K562 (cell line): ENCODE measurements around the gene CPLX1. TPM values are rescaled to one million over a fixed set of nuclear protein-coding genes. Genes with fewer than 3 reads are reported as not detected.

Experiments used
- ATAC-seq: fragments of 200-7000 bp; cut with Tn5 transposase; 3 replicates; pipeline ENCODE4 v1.9.1; 2020; ENCODE audit warnings: moderate library complexity
- BruUV-seq: library from RNA; stranded (reverse); fragments of 400-500 nt; replicated peaks from 2 replicates; lab custom pipeline; 2021; lab: Mats Ljungman, UMichigan
- CTCF ChIA-PET: fragments of 300-600 bp; formaldehyde crosslinking; extraction: SDS; loops from one replicate; lab custom pipeline; 2021; ENCODE audit warnings: low intra/inter-chr PET ratio; lab: Yijun Ruan, JAX
- POLR2A ChIA-PET: fragments of 300-600, 350-650 bp; sonication (Branson Sonifier 250); formaldehyde crosslinking; extraction: SDS; loops from one replicate; lab custom pipeline; 2021; ENCODE audit warnings: antibody characterized with exemption, inconsistent platforms; lab: Yijun Ruan, JAX
- DNase-seq, 4 experiments: peaks; one replicate each; pipeline versions ENCODE4 v3.0.0 to v3.0.0-alpha.2; 2011 to 2018; ENCODE audit warnings: low spot score in 3 of 4, mixed read lengths in 3 of 4; ENCODE audit errors: extremely low read depth in 1 of 4
- FAIRE-seq: peaks from 2 replicates; lab custom pipeline; 2011; peaks lifted over from hg19 to GRCh38; lab: Jason Lieb, UNC
- H2AFZ ChIP-seq: 2 replicates; pipeline ENCODE4 v1.6.0; 2011; ENCODE audit warnings: low read depth, low read length, control low read depth, inconsistent platforms
- H3K27ac ChIP-seq: fragments of 200-600 bp; 3 replicates; pipeline ENCODE4 v1.8.0; 2011; ENCODE audit warnings: low read depth, mild to moderate bottlenecking, control low read depth, inconsistent platforms, low read length, moderate library complexity, mixed read lengths; ENCODE audit errors: extremely low read depth
- H3K27me3 ChIP-seq, 2 experiments: fragments of 300-600 bp in 1 of 2; 2 replicates in 1 of 2; 3 replicates in 1 of 2; pipeline versions ENCODE4 v1.6.0 to v1.8.0; 2011; ENCODE audit warnings: inconsistent platforms in 2 of 2, low read length in 2 of 2, mild to moderate bottlenecking in 1 of 2, mixed read lengths in 1 of 2, moderate library complexity in 1 of 2; ENCODE audit not compliant: control insufficient read depth in 2 of 2, insufficient read depth in 2 of 2
- H3K36me3 ChIP-seq: fragments of 300-600 bp; 3 replicates; pipeline ENCODE4 v1.8.0; 2011; ENCODE audit warnings: mild to moderate bottlenecking, low read length, inconsistent platforms; ENCODE audit not compliant: control insufficient read depth, insufficient read depth
- H3K4me1 ChIP-seq, 2 experiments: fragments of 200-600 bp in 1 of 2; replicated peaks in 1 of 2; 2 replicates in 1 of 2; 3 replicates in 1 of 2; pipeline versions ENCODE4 v1.5.1 to v1.8.0; 2011; ENCODE audit warnings: inconsistent platforms in 2 of 2, low read length in 2 of 2, mild to moderate bottlenecking in 1 of 2, mixed read lengths in 1 of 2, moderate library complexity in 1 of 2; ENCODE audit not compliant: control insufficient read depth in 2 of 2, insufficient read depth in 2 of 2
- H3K4me2 ChIP-seq: 2 replicates; pipeline ENCODE4 v1.6.1; 2011; ENCODE audit warnings: low read length, control low read depth, inconsistent platforms, mixed read lengths; ENCODE audit not compliant: insufficient read depth
- H3K4me3 ChIP-seq: fragments of 200-600 bp; sonication (generic), shearing (Covaris generic); 2 replicates; pipeline ENCODE4 v1.5.1; 2016; ENCODE audit warnings: control low read depth, inconsistent platforms
- H3K79me2 ChIP-seq: fragments of 200-600 bp; 3 replicates; pipeline ENCODE4 v1.8.0; 2011; ENCODE audit warnings: low read length, inconsistent platforms; ENCODE audit not compliant: control insufficient read depth, insufficient read depth
- H3K9ac ChIP-seq, 2 experiments: 2 replicates each; pipeline versions ENCODE4 v1.6.0 to v1.6.1; 2011; ENCODE audit warnings: low read depth in 2 of 2, low read length in 2 of 2, control low read depth in 1 of 2, inconsistent platforms in 1 of 2, mild to moderate bottlenecking in 1 of 2, mixed read lengths in 1 of 2; ENCODE audit not compliant: insufficient read depth in 1 of 2
- H3K9me1 ChIP-seq: one replicate; pipeline ENCODE4 v1.6.0; 2011; ENCODE audit warnings: inconsistent platforms, mild to moderate bottlenecking, low read length, moderate library complexity; ENCODE audit not compliant: control insufficient read depth, insufficient read depth
- H3K9me3 ChIP-seq: replicated peaks from 2 replicates; pipeline ENCODE4 v1.5.1; 2011; ENCODE audit warnings: low read depth, low read length, inconsistent platforms; ENCODE audit not compliant: control insufficient read depth, insufficient read depth
- H4K20me1 ChIP-seq: replicated peaks from 2 replicates; pipeline ENCODE4 v1.6.1; 2011; ENCODE audit warnings: low read length, inconsistent platforms, mixed read lengths; ENCODE audit not compliant: control insufficient read depth, insufficient read depth
- CREB1 ChIP-seq, 2 experiments: sonication (generic) in 1 of 2; formaldehyde crosslinking in 1 of 2; IDR thresholded peaks; 2 replicates each; pipeline versions ENCODE4 v1.6.1 to v1.8.0; 2012 to 2022; ENCODE audit warnings: inconsistent platforms in 1 of 2, mild to moderate bottlenecking in 1 of 2, missing genetic modification reagents in 1 of 2, moderate library complexity in 1 of 2
- NFRKB ChIP-seq: fragments of 450-650 bp; IDR thresholded peaks from 2 replicates; pipeline ENCODE4 v1.6.1; 2016; ENCODE audit warnings: low read depth
- SAP30 ChIP-seq: fragments of 200-600 bp; sonication (generic); IDR thresholded peaks from 2 replicates; pipeline ENCODE4 v1.6.1; 2012; ENCODE audit warnings: borderline replicate concordance, low read depth, mild to moderate bottlenecking, moderate library complexity, low read length, control low read depth, inconsistent platforms; ENCODE audit not compliant: insufficient read depth, poor library complexity, severe bottlenecking
- ZNF347 ChIP-seq: fragments of 450-650 bp; formaldehyde crosslinking; IDR thresholded peaks from 2 replicates; pipeline ENCODE4 v1.4.0; 2020; ENCODE audit warnings: low read depth, mild to moderate bottlenecking, moderate library complexity
- ZNF707 ChIP-seq: fragments of 250-450 bp; sonication (Bioruptor Pico); conservative IDR thresholded peaks from 2 replicates; pipeline ENCODE4 v1.8.0; 2022; ENCODE audit warnings: inconsistent platforms, mild to moderate bottlenecking, moderate library complexity
- ZNF76 ChIP-seq: fragments of 250-450 bp; sonication (Bioruptor Pico); IDR thresholded peaks from 2 replicates; pipeline ENCODE4 v1.4.0; 2020; ENCODE audit warnings: mild to moderate bottlenecking, moderate library complexity, borderline replicate concordance
- WGBS: fragments of 100-300 bp; shearing (Covaris generic); methylation state at CpG from one replicate; pipeline ENCODE4 v1.1.6; 2016; ENCODE audit warnings: low coverage, mixed read lengths; ENCODE audit not compliant: insufficient coverage; ENCODE audit errors: missing lambda C conversion rate; 5-methylcytosine and 5-hydroxymethylcytosine counted together
- in situ Hi-C: fragments of 300-500 bp; cut with MboI; formaldehyde crosslinking; loops from 4 replicates; pipeline ENCODE4 v1.15.0; 2018; ENCODE audit warnings: inconsistent platforms, mixed read lengths
- intact Hi-C: fragments of 100-400 bp; cut with micrococcal nuclease; formaldehyde crosslinking; loops from 2 replicates; pipeline ENCODE4 v1.14.2; 2022
- polyA plus RNA-seq, 8 experiments: library from polyadenylated mRNA; depleted of rRNA in 4 of 8; stranded (reverse) in 5 of 8; unstranded in 3 of 8; fragments of >200 nt; fragmentation: Nextera tagmentation in 2 of 8; fragmentation: Illumina TruSeq in 1 of 8; extraction: Ambion mirVana in 2 of 8; extraction: Trizol in 1 of 8; gene quantifications; 2 replicates each; pipeline versions ENCODE4 v1.2.1 to v1.2.3, GENCODE V29; 2011 to 2014; ENCODE audit warnings: inconsistent platforms in 1 of 8, missing spikeins in 1 of 8
- total RNA-seq, 7 experiments: library from RNA; depleted of rRNA in 6 of 7; stranded (reverse); fragments of >200 nt in 6 of 7; fragmentation: Illumina TruSeq in 2 of 7; extraction: Trizol in 2 of 7; gene quantifications; 2 replicates each; pipeline versions ENCODE4 v1.2.1 to v1.2.3, GENCODE V29; 2011 to 2021; ENCODE audit warnings: low replicate concordance in 1 of 7
- TF ChIP-seq, protein P1 (sequence below): sonication (generic); formaldehyde crosslinking; IDR thresholded peaks from 2 replicates; pipeline ENCODE4 v1.8.0; 2022; ENCODE audit warnings: missing genetic modification reagents, mild to moderate bottlenecking, borderline replicate concordance
- TF ChIP-seq, protein P2 (sequence below), 2 experiments: fragments of 450-650 bp; conservative IDR thresholded peaks; 2 replicates each; pipeline ENCODE4 v1.6.1; 2017; ENCODE audit warnings: mild to moderate bottlenecking in 2 of 2, moderate library complexity in 2 of 2
- TF ChIP-seq, protein P3 (sequence below), 2 experiments: fragments of 250-450 bp in 1 of 2; fragments of 450-650 bp in 1 of 2; sonication (Bioruptor Pico) in 1 of 2; IDR thresholded peaks; 2 replicates each; pipeline versions ENCODE4 v1.6.1 to v1.8.0; 2016 to 2021; ENCODE audit warnings: mild to moderate bottlenecking in 2 of 2, moderate library complexity in 2 of 2, missing compliant biosample characterization in 1 of 2, missing genetic modification characterization in 1 of 2
- TF ChIP-seq, protein P4 (sequence below): sonication (generic); formaldehyde crosslinking; IDR thresholded peaks from 2 replicates; pipeline ENCODE4 v1.8.0; 2023; ENCODE audit warnings: mild to moderate bottlenecking, missing genetic modification reagents

CPLX1 gene
- total and polyA plus RNA-seq, 9 of the 15 experiments (the other 6 are each of a cell fraction or from before 2014, with no cell fraction given) = 0.03 to 3.3 (median 0.17) TPM; not detected in 2

DNA sequence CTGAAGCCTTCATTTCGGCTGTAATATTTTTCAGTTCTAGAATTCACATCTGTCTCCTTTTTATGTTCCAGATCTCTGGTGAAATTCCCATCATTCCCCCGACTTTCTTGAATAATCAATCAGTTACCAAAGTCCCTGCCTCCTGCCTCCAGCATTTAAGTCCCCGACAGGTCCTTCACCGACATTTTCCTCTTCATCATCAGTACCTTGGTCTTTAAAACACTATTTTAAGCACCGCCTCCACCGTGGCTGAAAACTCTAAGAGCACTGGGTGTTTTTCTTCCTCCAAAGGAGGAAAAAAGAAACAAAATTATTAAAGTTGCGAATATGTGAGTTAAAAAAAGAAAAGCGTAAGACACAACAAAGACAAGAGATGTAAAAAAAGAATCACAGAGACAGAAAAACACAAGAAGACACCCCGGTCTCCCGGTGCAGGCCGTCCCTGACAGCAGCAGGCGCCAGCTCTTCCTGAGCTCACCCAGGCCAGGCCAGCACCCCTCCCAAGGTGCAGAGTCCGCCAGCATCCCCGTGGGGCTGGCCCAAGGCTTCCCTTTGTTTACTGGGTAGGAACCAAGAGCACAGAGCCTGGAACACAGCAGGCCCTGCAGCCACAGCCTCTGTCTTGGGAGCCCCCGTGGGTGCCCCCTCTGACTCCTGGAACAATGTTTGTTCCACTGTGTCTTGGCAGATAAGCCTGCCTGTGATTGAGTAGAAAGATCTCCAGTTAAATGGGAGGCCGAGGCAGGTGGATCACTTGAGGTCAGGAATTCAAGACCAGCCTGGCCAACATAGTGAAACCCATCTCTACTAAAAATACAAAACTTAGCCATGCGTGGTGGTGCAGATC, 49.3 kb upstream of the CPLX1 start:
- no peak for FAIRE-seq
- H3K36me3 ChIP-seq = peaks cover 90% of the 10 kb centered on the region; the same call in 2 of the 3 replicates
- no peak for TF ChIP-seq ZNF76 (CRISPR knock-in tag)
- no peak for TF ChIP-seq CREB1 (IDR thresholded peaks at IDR 0.05)
- TF ChIP-seq CREB1 (CRISPR knock-in tag; IDR thresholded peaks at IDR 0.05) = no peak
- TF ChIP-seq, protein P1, sequence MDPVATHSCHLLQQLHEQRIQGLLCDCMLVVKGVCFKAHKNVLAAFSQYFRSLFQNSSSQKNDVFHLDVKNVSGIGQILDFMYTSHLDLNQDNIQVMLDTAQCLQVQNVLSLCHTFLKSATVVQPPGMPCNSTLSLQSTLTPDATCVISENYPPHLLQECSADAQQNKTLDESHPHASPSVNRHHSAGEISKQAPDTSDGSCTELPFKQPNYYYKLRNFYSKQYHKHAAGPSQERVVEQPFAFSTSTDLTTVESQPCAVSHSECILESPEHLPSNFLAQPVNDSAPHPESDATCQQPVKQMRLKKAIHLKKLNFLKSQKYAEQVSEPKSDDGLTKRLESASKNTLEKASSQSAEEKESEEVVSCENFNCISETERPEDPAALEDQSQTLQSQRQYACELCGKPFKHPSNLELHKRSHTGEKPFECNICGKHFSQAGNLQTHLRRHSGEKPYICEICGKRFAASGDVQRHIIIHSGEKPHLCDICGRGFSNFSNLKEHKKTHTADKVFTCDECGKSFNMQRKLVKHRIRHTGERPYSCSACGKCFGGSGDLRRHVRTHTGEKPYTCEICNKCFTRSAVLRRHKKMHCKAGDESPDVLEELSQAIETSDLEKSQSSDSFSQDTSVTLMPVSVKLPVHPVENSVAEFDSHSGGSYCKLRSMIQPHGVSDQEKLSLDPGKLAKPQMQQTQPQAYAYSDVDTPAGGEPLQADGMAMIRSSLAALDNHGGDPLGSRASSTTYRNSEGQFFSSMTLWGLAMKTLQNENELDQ (CRISPR knock-in tag) = no peak
- TF ChIP-seq SAP30 = no peak
- TF ChIP-seq ZNF707 (CRISPR knock-in tag) = no peak
- TF ChIP-seq, protein P2, sequence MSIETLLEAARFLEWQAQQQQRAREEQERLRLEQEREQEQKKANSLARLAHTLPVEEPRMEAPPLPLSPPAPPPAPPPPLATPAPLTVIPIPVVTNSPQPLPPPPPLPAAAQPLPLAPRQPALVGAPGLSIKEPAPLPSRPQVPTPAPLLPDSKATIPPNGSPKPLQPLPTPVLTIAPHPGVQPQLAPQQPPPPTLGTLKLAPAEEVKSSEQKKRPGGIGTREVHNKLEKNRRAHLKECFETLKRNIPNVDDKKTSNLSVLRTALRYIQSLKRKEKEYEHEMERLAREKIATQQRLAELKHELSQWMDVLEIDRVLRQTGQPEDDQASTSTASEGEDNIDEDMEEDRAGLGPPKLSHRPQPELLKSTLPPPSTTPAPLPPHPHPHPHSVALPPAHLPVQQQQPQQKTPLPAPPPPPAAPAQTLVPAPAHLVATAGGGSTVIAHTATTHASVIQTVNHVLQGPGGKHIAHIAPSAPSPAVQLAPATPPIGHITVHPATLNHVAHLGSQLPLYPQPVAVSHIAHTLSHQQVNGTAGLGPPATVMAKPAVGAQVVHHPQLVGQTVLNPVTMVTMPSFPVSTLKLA (conservative IDR thresholded peaks at IDR 0.05) = no peak
- TF ChIP-seq ZNF347 (CRISPR knock-in tag) = no peak
- TF ChIP-seq NFRKB = no peak
- TF ChIP-seq, protein P3, sequence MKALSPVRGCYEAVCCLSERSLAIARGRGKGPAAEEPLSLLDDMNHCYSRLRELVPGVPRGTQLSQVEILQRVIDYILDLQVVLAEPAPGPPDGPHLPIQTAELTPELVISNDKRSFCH (CRISPR knock-in tag; IDR thresholded peaks at IDR 0.05) = no peak
- TF ChIP-seq, protein P3 (tag; IDR thresholded peaks at IDR 0.05) = no peak
- TF ChIP-seq, protein P4, sequence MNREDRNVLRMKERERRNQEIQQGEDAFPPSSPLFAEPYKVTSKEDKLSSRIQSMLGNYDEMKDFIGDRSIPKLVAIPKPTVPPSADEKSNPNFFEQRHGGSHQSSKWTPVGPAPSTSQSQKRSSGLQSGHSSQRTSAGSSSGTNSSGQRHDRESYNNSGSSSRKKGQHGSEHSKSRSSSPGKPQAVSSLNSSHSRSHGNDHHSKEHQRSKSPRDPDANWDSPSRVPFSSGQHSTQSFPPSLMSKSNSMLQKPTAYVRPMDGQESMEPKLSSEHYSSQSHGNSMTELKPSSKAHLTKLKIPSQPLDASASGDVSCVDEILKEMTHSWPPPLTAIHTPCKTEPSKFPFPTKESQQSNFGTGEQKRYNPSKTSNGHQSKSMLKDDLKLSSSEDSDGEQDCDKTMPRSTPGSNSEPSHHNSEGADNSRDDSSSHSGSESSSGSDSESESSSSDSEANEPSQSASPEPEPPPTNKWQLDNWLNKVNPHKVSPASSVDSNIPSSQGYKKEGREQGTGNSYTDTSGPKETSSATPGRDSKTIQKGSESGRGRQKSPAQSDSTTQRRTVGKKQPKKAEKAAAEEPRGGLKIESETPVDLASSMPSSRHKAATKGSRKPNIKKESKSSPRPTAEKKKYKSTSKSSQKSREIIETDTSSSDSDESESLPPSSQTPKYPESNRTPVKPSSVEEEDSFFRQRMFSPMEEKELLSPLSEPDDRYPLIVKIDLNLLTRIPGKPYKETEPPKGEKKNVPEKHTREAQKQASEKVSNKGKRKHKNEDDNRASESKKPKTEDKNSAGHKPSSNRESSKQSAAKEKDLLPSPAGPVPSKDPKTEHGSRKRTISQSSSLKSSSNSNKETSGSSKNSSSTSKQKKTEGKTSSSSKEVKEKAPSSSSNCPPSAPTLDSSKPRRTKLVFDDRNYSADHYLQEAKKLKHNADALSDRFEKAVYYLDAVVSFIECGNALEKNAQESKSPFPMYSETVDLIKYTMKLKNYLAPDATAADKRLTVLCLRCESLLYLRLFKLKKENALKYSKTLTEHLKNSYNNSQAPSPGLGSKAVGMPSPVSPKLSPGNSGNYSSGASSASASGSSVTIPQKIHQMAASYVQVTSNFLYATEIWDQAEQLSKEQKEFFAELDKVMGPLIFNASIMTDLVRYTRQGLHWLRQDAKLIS = no peak

More for the DNA sequence above, 49.3 kb upstream of the CPLX1 start:
- no peak for ATAC-seq
- no peaks in the 10 kb centered on the region for H3K27me3 ChIP-seq
- H4K20me1 ChIP-seq = no peaks in the 10 kb centered on the region
- H3K4me3 ChIP-seq = no peak overlapping the region
- no TSS peak for BruUV-seq
- H3K9me1 ChIP-seq = no peaks in the 10 kb centered on the region
- no peaks in the 10 kb centered on the region for H3K79me2 ChIP-seq
- DNase-seq = no peak
- H3K4me1 ChIP-seq = peaks cover 0 to 11% of the 10 kb centered on the region in 2 experiments; a peak in 1 of 5 replicates
- H3K9me3 ChIP-seq = no peaks in the 10 kb centered on the region
- no peak overlapping the region for H3K9ac ChIP-seq
- WGBS = 92% methylated on average over 17 of the region's 17 CpGs
- no peak overlapping the region for H3K27ac ChIP-seq
- no peak overlapping the region for H2AFZ ChIP-seq
- ChIA-PET CTCF (no interaction called here), POLR2A (interaction anchor here (0.5 kb wide), 1 partner anchor 27 kb away, joined by 4 read pairs; no protein-coding TSS in a partner anchor)
- in situ Hi-C loops (no loop called here), intact Hi-C loops (no loop called here)
- H3K4me2 ChIP-seq = no peak overlapping the region
